ENCODE measurements around the gene KCNAB1.

The KCNAB1 gene

GRCh38 chr3:156356537-156357363, 236.4 kb downstream of the KCNAB1 start:
- in situ Hi-C loops (cut with MboI; ENCODE audit: low sequenced_read_pairs) = no loop called here

DNA sequence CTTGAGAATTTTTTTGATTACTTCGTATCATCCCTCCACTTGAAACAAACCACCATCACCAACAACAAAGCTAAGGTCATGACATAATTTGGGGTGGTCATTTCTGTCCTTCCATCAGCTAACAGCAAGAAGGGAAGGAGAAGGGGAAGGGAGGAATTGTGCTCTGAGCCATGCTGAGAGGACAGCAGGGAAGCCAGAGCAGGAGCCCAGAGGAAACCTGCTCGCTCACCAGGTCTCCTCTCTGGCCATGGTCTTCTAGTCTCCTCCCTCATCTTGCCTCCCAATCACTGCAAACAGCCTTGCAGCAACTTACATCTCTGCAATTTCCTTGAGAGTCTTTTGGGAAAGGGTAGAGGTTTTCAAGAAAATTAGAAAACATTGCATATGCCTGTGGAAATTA, 237.9 kb downstream of the KCNAB1 start:
- in situ Hi-C loops (cut with MboI; ENCODE audit: low sequenced_read_pairs) = no loop called here

DNA sequence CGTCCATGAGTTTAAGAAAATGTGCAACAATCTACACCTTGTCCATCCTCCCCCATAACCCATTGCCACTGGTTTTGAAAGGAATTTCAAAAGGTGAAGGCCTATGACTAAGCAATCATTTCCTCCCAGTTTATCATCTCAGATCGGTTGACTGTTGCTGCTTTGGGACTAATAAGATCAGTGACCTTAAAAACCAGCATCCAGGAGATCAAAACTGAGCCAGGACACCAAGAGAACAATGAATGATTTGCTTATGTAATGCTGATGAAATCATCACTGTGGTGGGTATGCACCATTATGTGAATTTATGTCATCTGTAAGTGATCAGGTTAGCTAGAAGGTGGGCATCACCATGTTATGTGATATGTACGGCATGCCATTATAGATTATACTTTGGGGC, 239.0 kb downstream of the KCNAB1 start:
- in situ Hi-C loops (cut with MboI; ENCODE audit: low sequenced_read_pairs) = no loop called here

GRCh38 chr3:156360083-156360482, 239.7 kb downstream of the KCNAB1 start:
- in situ Hi-C loops (cut with MboI; ENCODE audit: low sequenced_read_pairs) = no loop called here

DNA sequence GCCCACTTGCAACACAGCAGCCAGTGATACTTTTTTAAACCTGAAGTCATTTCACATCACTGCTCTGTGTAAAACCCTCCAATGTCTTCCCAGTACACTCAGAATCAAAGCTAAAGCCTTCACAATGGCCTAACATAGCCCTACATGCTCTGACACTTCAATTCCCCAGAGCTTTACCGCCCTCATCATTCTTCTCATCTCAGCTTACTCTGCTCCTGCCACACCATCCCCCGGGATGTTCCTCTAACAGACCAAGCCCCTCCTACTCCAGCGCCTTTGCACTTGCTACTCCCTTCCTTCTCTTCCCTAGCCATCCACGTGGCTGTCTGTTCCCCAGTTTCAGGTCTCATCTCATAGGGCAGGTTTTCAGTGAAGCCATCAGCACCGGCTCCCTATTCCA, 240.6 kb downstream of the KCNAB1 start:
- in situ Hi-C loops (cut with MboI; ENCODE audit: low sequenced_read_pairs) = no loop called here

DNA sequence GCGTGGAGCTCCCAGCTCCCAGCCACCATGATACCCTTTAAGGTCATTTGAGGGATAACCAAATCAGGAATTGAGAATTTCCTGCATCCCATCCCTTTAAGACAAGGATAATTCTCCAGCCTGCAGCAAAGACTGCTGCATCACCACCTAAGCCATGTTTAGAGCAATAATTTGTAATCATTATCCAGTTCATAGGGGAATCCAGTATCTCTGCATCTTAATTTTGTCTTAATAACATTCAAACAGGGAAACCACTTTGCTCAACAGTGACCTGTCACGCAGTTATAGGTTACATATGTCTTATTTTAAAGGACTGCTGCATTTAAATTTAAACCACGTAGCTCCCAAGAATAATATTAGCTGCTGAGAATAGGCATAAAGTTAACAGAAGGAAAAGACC, 246.2 kb downstream of the KCNAB1 start:
- in situ Hi-C loops (cut with MboI; ENCODE audit: low sequenced_read_pairs) = no loop called here

- in situ Hi-C loops (cut with MboI; ENCODE audit: low sequenced_read_pairs) = no loop called here
These were observed 247.8 kb downstream of the KCNAB1 start for GRCh38 chr3:156368189-156368588.

DNA sequence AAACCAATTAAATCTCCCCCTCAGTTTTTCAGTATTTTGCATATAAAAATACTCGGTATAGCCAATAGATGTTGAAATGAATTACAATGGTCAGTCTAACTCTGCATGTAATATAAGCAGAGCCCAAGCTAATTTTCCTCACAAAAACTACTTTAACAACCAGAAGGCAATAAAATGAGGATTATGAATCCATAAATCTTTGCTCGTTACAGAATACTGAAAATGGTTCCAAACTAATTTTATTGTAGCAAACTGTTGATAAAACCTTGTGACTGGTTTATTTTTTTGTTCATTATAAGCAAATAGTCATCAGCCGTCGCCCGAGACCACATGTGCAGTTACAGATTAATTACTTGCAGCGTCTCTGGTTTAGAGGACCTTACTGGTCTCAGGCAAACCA, 251.3 kb downstream of the KCNAB1 start:
- in situ Hi-C loops (cut with MboI; ENCODE audit: low sequenced_read_pairs) = no loop called here

DNA sequence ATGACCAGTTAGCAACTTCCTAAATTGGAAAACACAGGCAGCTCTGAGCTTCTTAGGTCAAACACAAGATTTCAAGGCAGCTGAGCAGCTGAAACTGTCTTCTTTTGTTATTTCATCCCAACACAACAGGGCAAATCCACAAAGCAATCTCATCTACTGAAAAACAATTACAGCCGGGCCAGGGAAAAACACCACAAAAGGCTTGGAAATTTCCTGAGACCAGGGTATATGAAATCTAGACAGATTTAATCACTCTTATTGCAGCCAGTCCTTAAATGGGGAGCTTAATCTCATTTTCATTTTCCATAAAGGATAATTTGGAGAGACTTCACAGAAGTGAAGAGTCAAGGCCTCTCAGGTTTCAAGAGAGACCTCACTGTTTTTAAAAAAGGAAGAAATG, 252.7 kb downstream of the KCNAB1 start:
- in situ Hi-C loops (cut with MboI; ENCODE audit: low sequenced_read_pairs) = no loop called here

GRCh38 chr3:156373654-156374053, 253.3 kb downstream of the KCNAB1 start:
- in situ Hi-C loops (cut with MboI; ENCODE audit: low sequenced_read_pairs) = no loop called here

DNA sequence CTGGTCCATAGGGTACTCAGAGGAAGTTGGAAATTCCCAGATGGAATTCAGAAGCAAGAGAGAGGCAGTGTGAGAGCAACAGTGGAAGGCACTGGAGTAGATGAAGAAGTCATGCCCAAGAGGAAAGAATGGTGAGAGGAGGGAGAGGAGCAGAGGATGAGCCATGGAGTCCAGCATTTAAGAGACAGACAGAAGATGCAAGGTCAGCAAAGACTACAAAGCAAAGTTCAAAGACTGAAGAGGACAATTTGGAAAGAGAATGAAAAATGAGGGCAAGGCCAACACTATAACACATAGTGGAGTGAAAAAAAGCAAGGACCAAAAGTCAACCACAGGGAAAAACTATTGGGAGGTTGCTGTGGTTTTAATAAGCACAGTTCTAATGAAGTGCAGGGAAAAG, 255.8 kb downstream of the KCNAB1 start:
- in situ Hi-C loops (cut with MboI; ENCODE audit: low sequenced_read_pairs) = loop anchor here (25.0 kb wide), 1 partner anchor 214 kb away; no protein-coding TSS in a partner anchor

DNA sequence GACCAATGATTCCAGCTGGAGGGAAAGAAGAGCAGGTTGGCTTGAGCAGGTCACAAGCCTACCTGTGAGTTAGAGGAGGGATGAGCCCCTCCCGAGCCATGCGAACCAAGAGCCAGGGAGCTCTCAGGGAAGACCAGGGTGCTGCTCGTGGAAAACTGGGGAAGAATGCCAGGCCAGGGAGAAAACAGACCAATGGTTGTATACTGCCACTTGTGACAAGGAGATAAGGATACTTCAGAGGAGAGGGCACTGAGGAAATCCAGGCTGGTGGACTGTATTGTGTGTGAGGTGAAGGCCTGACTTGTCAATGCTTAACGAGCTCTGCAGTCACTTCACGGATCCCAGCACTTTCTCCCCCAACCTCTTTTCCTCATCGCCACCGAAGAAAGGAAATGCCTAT, 256.9 kb downstream of the KCNAB1 start:
- in situ Hi-C loops (cut with MboI; ENCODE audit: low sequenced_read_pairs) = loop anchor here (25.0 kb wide), 1 partner anchor 215 kb away; no protein-coding TSS in a partner anchor

GRCh38 chr3:156377718-156378117, 257.3 kb downstream of the KCNAB1 start:
- in situ Hi-C loops (cut with MboI; ENCODE audit: low sequenced_read_pairs) = loop anchor here (25.0 kb wide), 1 partner anchor 215 kb away; no protein-coding TSS in a partner anchor

DNA sequence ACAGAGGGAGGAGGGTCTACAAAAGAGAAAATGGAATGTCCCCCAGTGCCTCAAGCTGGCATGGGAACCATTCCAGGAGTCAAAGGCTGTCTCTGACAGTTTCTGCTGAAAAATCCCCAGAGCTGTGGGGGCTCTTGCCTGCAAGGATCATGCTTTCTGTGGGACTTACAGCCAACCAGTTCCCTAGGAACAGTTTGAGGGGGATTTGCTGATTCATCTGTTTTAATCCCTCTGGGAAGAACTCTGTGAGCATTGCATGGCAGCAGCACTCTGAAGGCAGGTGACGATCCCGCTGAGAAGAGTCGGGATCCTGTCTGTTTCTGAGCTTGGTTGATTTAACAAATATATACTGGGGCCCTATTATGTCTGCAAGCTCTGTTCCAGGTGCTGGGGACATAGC, 258.5 kb downstream of the KCNAB1 start:
- in situ Hi-C loops (cut with MboI; ENCODE audit: low sequenced_read_pairs) = loop anchor here (25.0 kb wide), 1 partner anchor 217 kb away; no protein-coding TSS in a partner anchor

- in situ Hi-C loops (cut with MboI; ENCODE audit: low sequenced_read_pairs) = loop anchor here (25.0 kb wide), 1 partner anchor 217 kb away; no protein-coding TSS in a partner anchor
These were observed 258.9 kb downstream of the KCNAB1 start for GRCh38 chr3:156379327-156379726.

DNA sequence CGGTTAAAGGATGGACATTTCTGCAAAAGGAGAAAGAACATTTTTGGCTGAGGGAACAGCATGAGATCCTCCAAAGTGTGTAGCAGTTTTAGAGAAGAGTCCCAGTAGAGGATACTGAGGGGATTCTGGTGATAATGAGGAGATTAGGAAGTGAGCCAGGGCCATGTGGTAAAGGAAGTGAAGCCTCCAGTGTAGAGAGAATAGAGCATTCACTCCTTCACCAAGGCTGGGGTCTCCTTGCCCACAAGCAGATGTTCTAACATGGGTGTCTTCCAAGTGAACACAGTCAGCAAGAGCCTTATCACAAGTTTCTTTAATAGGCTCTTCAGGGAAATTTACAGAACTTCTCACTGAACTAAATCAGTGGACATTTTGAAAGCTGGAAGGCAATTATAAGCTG, 260.9 kb downstream of the KCNAB1 start:
- in situ Hi-C loops (cut with MboI; ENCODE audit: low sequenced_read_pairs) = loop anchor here (25.0 kb wide), 1 partner anchor 219 kb away; no protein-coding TSS in a partner anchor

- in situ Hi-C loops (cut with MboI; ENCODE audit: low sequenced_read_pairs) = loop anchor here (25.0 kb wide), 1 partner anchor 220 kb away; no protein-coding TSS in a partner anchor
These were observed 262.3 kb downstream of the KCNAB1 start for GRCh38 chr3:156382458-156383346.

GRCh38 chr3:156383441-156384025, 263.2 kb downstream of the KCNAB1 start:
- in situ Hi-C loops (cut with MboI; ENCODE audit: low sequenced_read_pairs) = loop anchor here (25.0 kb wide), 1 partner anchor 221 kb away; no protein-coding TSS in a partner anchor

GRCh38 chr3:156388497-156389448, 268.4 kb downstream of the KCNAB1 start:
- in situ Hi-C loops (cut with MboI; ENCODE audit: low sequenced_read_pairs) = loop anchor here (25.0 kb wide), 1 partner anchor 226 kb away; no protein-coding TSS in a partner anchor

Measured in HL-60/S4 treated with retinoic acid at 250 ng/mL for 4 days and 3 days (cell line).